GM12891 (cell line): Measurements from ENCODE around the gene PREX1.

ENCODE experiments used
- POLR2A ChIP-seq: IDR thresholded peaks from 2 replicates; pipeline ENCODE4 v1.6.1; 2011; ENCODE audit warnings: low read depth, low read length, control low read depth
- SPI1 ChIP-seq: IDR thresholded peaks from 2 replicates; pipeline ENCODE4 v1.6.1; 2011; ENCODE audit warnings: low read depth, low read length, control low read depth
- TAF1 ChIP-seq: IDR thresholded peaks from 2 replicates; pipeline ENCODE4 v1.6.1; 2011; ENCODE audit warnings: low read depth, low read length, control low read depth

DNA sequence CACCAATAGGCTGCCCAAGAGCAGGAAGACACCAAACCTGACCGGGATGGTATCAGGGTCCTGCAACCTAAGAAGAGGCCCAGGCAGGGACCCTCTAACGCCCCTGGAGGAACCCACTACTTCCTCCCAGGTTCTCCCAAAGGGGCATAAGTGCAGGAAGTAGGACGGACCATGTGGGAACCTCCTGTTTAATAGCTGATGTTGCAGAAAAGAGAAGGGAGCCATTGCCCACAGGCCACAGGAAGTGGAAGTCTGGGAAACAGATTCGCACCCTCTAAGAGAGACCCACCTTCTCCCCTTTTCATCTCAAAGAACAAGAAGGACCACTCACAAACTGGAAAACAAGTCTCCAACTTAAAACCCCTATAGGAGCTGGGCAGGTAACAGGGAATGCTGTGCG lies 18.1 kb downstream of the PREX1 start:
- no peak for TF ChIP-seq POLR2A
- TF ChIP-seq SPI1, result no peak
- no peak for TF ChIP-seq TAF1
